H9 (cell line): ENCODE data around the gene ARSI. TPM values are rescaled to one million over a fixed set of nuclear protein-coding genes. Genes with fewer than 3 reads are reported as not detected.

ENCODE experiments used
- DNase-seq: peaks from one replicate; pipeline ENCODE4 v3.0.0-alpha.2; 2017
- H2AFZ ChIP-seq: one replicate; pipeline ENCODE4 v1.6.1; 2013; ENCODE audit warnings: mild to moderate bottlenecking, low read length, control low read depth, moderate library complexity
- H2AK5ac ChIP-seq: 2 replicates; pipeline ENCODE4 v1.6.1; 2013; ENCODE audit warnings: low read length, control low read depth, mixed read lengths; ENCODE audit not compliant: insufficient read length
- H2BK120ac ChIP-seq: one replicate; pipeline ENCODE4 v1.6.1; 2013; ENCODE audit warnings: low read depth, mild to moderate bottlenecking, low read length, control low read depth, inconsistent platforms; ENCODE audit not compliant: poor library complexity, severe bottlenecking
- H2BK12ac ChIP-seq: 2 replicates; pipeline ENCODE4 v1.6.1; 2013; ENCODE audit warnings: low read length, control low read depth, mixed read lengths, low read depth; ENCODE audit not compliant: insufficient read length
- H2BK15ac ChIP-seq: 2 replicates; pipeline ENCODE4 v1.6.1; 2013; ENCODE audit warnings: low read depth, low read length, control low read depth
- H2BK20ac ChIP-seq: one replicate; pipeline ENCODE4 v1.6.1; 2013; ENCODE audit warnings: low read depth, mild to moderate bottlenecking, low read length, control low read depth, inconsistent platforms; ENCODE audit not compliant: poor library complexity, severe bottlenecking
- H2BK5ac ChIP-seq: 2 replicates; pipeline ENCODE4 v1.6.1; 2013; ENCODE audit warnings: low read length, control low read depth, mixed read lengths; ENCODE audit not compliant: insufficient read length
- H3K14ac ChIP-seq: 2 replicates; pipeline ENCODE4 v1.6.1; 2013; ENCODE audit warnings: low read length, control low read depth; ENCODE audit not compliant: insufficient read depth
- H3K18ac ChIP-seq: 2 replicates; pipeline ENCODE4 v1.6.1; 2013; ENCODE audit warnings: low read depth, mild to moderate bottlenecking, mixed read lengths, low read length, control low read depth; ENCODE audit not compliant: insufficient read length
- H3K23ac ChIP-seq: 2 replicates; pipeline ENCODE4 v1.6.1; 2013; ENCODE audit warnings: low read length, control low read depth, mixed read lengths, low read depth; ENCODE audit not compliant: insufficient read length
- H3K23me2 ChIP-seq: 2 replicates; pipeline ENCODE4 v1.6.1; 2013; ENCODE audit warnings: low read depth, mild to moderate bottlenecking, mixed read lengths, low read length, control low read depth; ENCODE audit not compliant: insufficient read length, poor library complexity, severe bottlenecking
- H3K27ac ChIP-seq: 2 replicates; pipeline ENCODE4 v1.5.1; 2013; ENCODE audit warnings: low read length, control low read depth, mixed read lengths, low read depth; ENCODE audit not compliant: insufficient read length
- H3K27me3 ChIP-seq: 2 replicates; pipeline ENCODE4 v1.6.1; 2013; ENCODE audit warnings: low read length, control low read depth, inconsistent platforms; ENCODE audit not compliant: insufficient read depth
- H3K4ac ChIP-seq: 2 replicates; pipeline ENCODE4 v1.6.1; 2013; ENCODE audit warnings: low read depth, mild to moderate bottlenecking, control low read depth, inconsistent platforms, low read length, moderate library complexity
- H3K4me1 ChIP-seq: 2 replicates; pipeline ENCODE4 v1.6.1; 2013; ENCODE audit warnings: low read length, control low read depth, inconsistent platforms; ENCODE audit not compliant: insufficient read depth
- H3K4me2 ChIP-seq: 2 replicates; pipeline ENCODE4 v1.6.1; 2013; ENCODE audit warnings: low read length, control low read depth, mixed read lengths; ENCODE audit not compliant: insufficient read length, insufficient read depth
- H3K56ac ChIP-seq: 2 replicates; pipeline ENCODE4 v1.6.1; 2013; ENCODE audit warnings: low read depth, mild to moderate bottlenecking, mixed read lengths, low read length, control low read depth; ENCODE audit not compliant: insufficient read length
- H3K79me1 ChIP-seq: 2 replicates; pipeline ENCODE4 v1.6.1; 2013; ENCODE audit warnings: low read depth, mild to moderate bottlenecking, moderate library complexity, low read length, control low read depth, inconsistent platforms; ENCODE audit not compliant: insufficient read depth, poor library complexity, severe bottlenecking
- H3K79me2 ChIP-seq: 2 replicates; pipeline ENCODE4 v1.6.1; 2013; ENCODE audit warnings: low read length, control low read depth, inconsistent platforms; ENCODE audit not compliant: insufficient read depth
- H3K9ac ChIP-seq: 2 replicates; pipeline ENCODE4 v1.6.1; 2013; ENCODE audit warnings: low read length, control low read depth, mixed read lengths; ENCODE audit not compliant: insufficient read length; ENCODE audit errors: extremely low read depth
- H3K9me3 ChIP-seq: one replicate; pipeline ENCODE4 v1.6.1; 2013; ENCODE audit warnings: low read depth, low read length, inconsistent platforms; ENCODE audit not compliant: control insufficient read depth
- H3T11ph ChIP-seq: one replicate; pipeline ENCODE4 v1.6.1; 2013; ENCODE audit warnings: mild to moderate bottlenecking, low read length, control low read depth, inconsistent platforms
- H4K20me1 ChIP-seq: one replicate; pipeline ENCODE4 v1.6.1; 2013; ENCODE audit not compliant: control insufficient read depth, insufficient read length, insufficient read depth
- H4K5ac ChIP-seq: 2 replicates; pipeline ENCODE4 v1.6.1; 2013; ENCODE audit warnings: low read depth, mild to moderate bottlenecking, mixed read lengths, low read length, control low read depth; ENCODE audit not compliant: insufficient read length
- H4K8ac ChIP-seq: replicated peaks from 2 replicates; pipeline ENCODE4 v1.6.1; 2013; ENCODE audit warnings: low read length, control low read depth, mixed read lengths, low read depth; ENCODE audit not compliant: insufficient read length
- H4K91ac ChIP-seq: 2 replicates; pipeline ENCODE4 v1.6.1; 2013; ENCODE audit warnings: low read depth, mild to moderate bottlenecking, moderate library complexity, mixed read lengths, low read length, control low read depth; ENCODE audit not compliant: insufficient read length
- H3K27ac Mint-ChIP-seq, 3 experiments: 2 replicates in 2 of 3; 3 replicates in 1 of 3; pipeline ENCODE4 v1.8.0; 2020 to 2021; ENCODE audit warnings: mixed read lengths in 3 of 3, mild to moderate bottlenecking in 1 of 3, moderate library complexity in 1 of 3
- H3K27me3 Mint-ChIP-seq: 2 replicates; pipeline ENCODE4 v1.8.0; 2021; ENCODE audit warnings: low read depth, mild to moderate bottlenecking, moderate library complexity, mixed read lengths
- H3K36me3 Mint-ChIP-seq, 3 experiments: 2 replicates in 2 of 3; 3 replicates in 1 of 3; pipeline ENCODE4 v1.8.0; 2020 to 2021; ENCODE audit warnings: low read depth in 3 of 3, mixed read lengths in 3 of 3; ENCODE audit not compliant: insufficient read depth in 1 of 3
- H3K4me1 Mint-ChIP-seq, 2 experiments: 2 replicates each; pipeline ENCODE4 v1.8.0; 2020; ENCODE audit warnings: mixed read lengths in 2 of 2
- H3K4me3 Mint-ChIP-seq, 2 experiments: 2 replicates in 1 of 2; 3 replicates in 1 of 2; pipeline ENCODE4 v1.8.0; 2020 to 2021; ENCODE audit warnings: mild to moderate bottlenecking in 2 of 2, mixed read lengths in 2 of 2, moderate library complexity in 1 of 2
- H3K9me3 Mint-ChIP-seq, 2 experiments: 2 replicates in 1 of 2; 3 replicates in 1 of 2; pipeline ENCODE4 v1.8.0; 2020; ENCODE audit warnings: mild to moderate bottlenecking in 2 of 2, mixed read lengths in 2 of 2, moderate library complexity in 1 of 2
- WGBS: extraction: QIAGEN DNeasy Blood & Tissue Kit; methylation state at CpG from one replicate; pipeline ENCODE4 v1.1.7; 2013; ENCODE audit warnings: missing lambda C conversion rate, low lambda C conversion rate, mixed read lengths; ENCODE audit not compliant: insufficient read length; ENCODE audit errors: extremely low coverage; 5-methylcytosine and 5-hydroxymethylcytosine counted together
- total RNA-seq: library from RNA; stranded (reverse); gene quantifications from 2 replicates; pipeline ENCODE4 v1.2.1, GENCODE V29; 2021
- TF ChIP-seq, protein P1 (sequence below): fragments of 200-600 bp; sonication (generic); conservative IDR thresholded peaks from 3 replicates; pipeline ENCODE4 v1.8.0; 2021; ENCODE audit warnings: antibody characterized with exemption, mild to moderate bottlenecking

Gene ARSI
- total RNA-seq, 1 experiment from 2014 or later, result 1.7 TPM

DNA sequence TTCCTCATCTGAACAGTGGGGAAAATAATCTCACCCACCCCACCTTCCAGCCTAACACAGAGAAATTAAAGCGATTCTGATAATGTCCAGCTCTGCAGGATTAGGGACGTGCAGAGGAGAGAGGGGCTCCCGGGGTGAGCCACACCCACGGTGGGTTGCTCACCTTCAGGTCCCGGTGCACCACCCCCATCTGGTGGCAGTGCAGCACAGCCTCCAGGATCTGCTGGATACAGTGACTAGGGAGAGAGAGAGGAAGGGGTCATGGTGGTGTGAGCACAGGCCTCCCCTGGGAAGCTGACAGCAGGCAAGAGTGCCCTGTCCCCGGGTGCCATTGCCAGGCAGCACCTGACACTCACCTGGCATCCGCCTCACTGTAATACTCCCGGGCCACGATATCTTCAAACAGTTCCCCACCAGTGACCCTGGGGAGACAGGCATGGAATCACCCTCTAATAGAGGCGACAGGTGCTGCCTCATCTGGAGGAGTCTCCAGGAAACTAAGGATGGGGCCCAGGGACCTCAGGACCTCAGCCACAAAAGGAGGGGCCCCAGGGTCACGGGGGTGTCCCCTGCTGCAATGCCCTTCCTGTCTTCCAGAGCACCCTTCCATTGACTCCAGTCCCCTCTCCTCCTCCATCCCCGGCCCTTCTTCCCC lies 46.2 kb downstream of the ARSI start:
- H2BK20ac ChIP-seq, result no peak overlapping the region
- H3K56ac ChIP-seq, result no peak overlapping the region
- H4K8ac ChIP-seq, result no peak overlapping the region
- H3K18ac ChIP-seq, result no peak overlapping the region
- no peaks in the 10 kb centered on the region; the same call in 1 of the 2 replicates for H3K27me3 Mint-ChIP-seq
- H3K4ac ChIP-seq, result no peak overlapping the region
- no CpG with 5 or more reads among the region's 12 CpGs for WGBS
- H3K79me1 ChIP-seq, result no peaks in the 10 kb centered on the region
- H3K36me3 Mint-ChIP-seq, result no peaks in the 10 kb centered on the region; a peak in 1 of 7 replicates
- no peak overlapping the region for H2AFZ ChIP-seq
- no peak overlapping the region for H2BK15ac ChIP-seq
- H2BK5ac ChIP-seq, result no peak overlapping the region
- H3K27ac ChIP-seq, result no peak overlapping the region
- no peak overlapping the region for H3K4me2 ChIP-seq
- H4K20me1 ChIP-seq, result no peaks in the 10 kb centered on the region
- peaks cover 5 to 14% of the 10 kb centered on the region in 2 experiments for H3K4me1 Mint-ChIP-seq
- no peak overlapping the region for H3T11ph ChIP-seq
- no peak overlapping the region for H3K14ac ChIP-seq
- peak; percentile 62 for DNase-seq
- no peaks in the 10 kb centered on the region for H3K9me3 Mint-ChIP-seq
- H3K23ac ChIP-seq, result no peak overlapping the region
- H3K9me3 ChIP-seq, result no peaks in the 10 kb centered on the region
- TF ChIP-seq, protein P1, sequence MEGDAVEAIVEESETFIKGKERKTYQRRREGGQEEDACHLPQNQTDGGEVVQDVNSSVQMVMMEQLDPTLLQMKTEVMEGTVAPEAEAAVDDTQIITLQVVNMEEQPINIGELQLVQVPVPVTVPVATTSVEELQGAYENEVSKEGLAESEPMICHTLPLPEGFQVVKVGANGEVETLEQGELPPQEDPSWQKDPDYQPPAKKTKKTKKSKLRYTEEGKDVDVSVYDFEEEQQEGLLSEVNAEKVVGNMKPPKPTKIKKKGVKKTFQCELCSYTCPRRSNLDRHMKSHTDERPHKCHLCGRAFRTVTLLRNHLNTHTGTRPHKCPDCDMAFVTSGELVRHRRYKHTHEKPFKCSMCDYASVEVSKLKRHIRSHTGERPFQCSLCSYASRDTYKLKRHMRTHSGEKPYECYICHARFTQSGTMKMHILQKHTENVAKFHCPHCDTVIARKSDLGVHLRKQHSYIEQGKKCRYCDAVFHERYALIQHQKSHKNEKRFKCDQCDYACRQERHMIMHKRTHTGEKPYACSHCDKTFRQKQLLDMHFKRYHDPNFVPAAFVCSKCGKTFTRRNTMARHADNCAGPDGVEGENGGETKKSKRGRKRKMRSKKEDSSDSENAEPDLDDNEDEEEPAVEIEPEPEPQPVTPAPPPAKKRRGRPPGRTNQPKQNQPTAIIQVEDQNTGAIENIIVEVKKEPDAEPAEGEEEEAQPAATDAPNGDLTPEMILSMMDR, result peak; percentile 65
- H3K4me1 ChIP-seq, result no peaks in the 10 kb centered on the region; the same call in 1 of the 2 replicates
- H4K91ac ChIP-seq, result no peak overlapping the region
- H3K4me3 Mint-ChIP-seq, result no peak overlapping the region
- no peak overlapping the region for H2AK5ac ChIP-seq
- no peak overlapping the region for H4K5ac ChIP-seq
- H3K79me2 ChIP-seq, result no peaks in the 10 kb centered on the region
- no peak overlapping the region; a peak in 1 of 7 replicates for H3K27ac Mint-ChIP-seq
- H3K9ac ChIP-seq, result no peak overlapping the region
- H2BK12ac ChIP-seq, result no peak overlapping the region
- H3K27me3 ChIP-seq, result no peaks in the 10 kb centered on the region
- H3K23me2 ChIP-seq, result no peaks in the 10 kb centered on the region
- H2BK120ac ChIP-seq, result no peak overlapping the region
